K562 (cell line): ENCODE data around the gene THBS2. TPM values are rescaled to one million over a fixed set of nuclear protein-coding genes. Genes with fewer than 3 reads are reported as not detected.

ENCODE experiments used
- ATAC-seq: fragments of 200-7000 bp; cut with Tn5 transposase; 3 replicates; pipeline ENCODE4 v1.9.1; 2020; ENCODE audit warnings: moderate library complexity
- BruUV-seq: library from RNA; stranded (reverse); fragments of 400-500 nt; replicated peaks from 2 replicates; lab custom pipeline; 2021; lab: Mats Ljungman, UMichigan
- CTCF ChIA-PET: fragments of 300-600 bp; formaldehyde crosslinking; extraction: SDS; loops from one replicate; lab custom pipeline; 2021; ENCODE audit warnings: low intra/inter-chr PET ratio; lab: Yijun Ruan, JAX
- POLR2A ChIA-PET: fragments of 300-600, 350-650 bp; sonication (Branson Sonifier 250); formaldehyde crosslinking; extraction: SDS; loops from one replicate; lab custom pipeline; 2021; ENCODE audit warnings: antibody characterized with exemption, inconsistent platforms; lab: Yijun Ruan, JAX
- DNase-seq, 4 experiments: peaks; one replicate each; pipeline versions ENCODE4 v3.0.0 to v3.0.0-alpha.2; 2011 to 2018; ENCODE audit warnings: low spot score in 3 of 4, mixed read lengths in 3 of 4; ENCODE audit errors: extremely low read depth in 1 of 4
- FAIRE-seq: peaks from 2 replicates; lab custom pipeline; 2011; peaks lifted over from hg19 to GRCh38; lab: Jason Lieb, UNC
- H2AFZ ChIP-seq: 2 replicates; pipeline ENCODE4 v1.6.0; 2011; ENCODE audit warnings: low read depth, low read length, control low read depth, inconsistent platforms
- H3K27ac ChIP-seq: fragments of 200-600 bp; 3 replicates; pipeline ENCODE4 v1.8.0; 2011; ENCODE audit warnings: low read depth, mild to moderate bottlenecking, control low read depth, inconsistent platforms, low read length, moderate library complexity, mixed read lengths; ENCODE audit errors: extremely low read depth
- H3K27me3 ChIP-seq, 2 experiments: fragments of 300-600 bp in 1 of 2; 2 replicates in 1 of 2; 3 replicates in 1 of 2; pipeline versions ENCODE4 v1.6.0 to v1.8.0; 2011; ENCODE audit warnings: inconsistent platforms in 2 of 2, low read length in 2 of 2, mild to moderate bottlenecking in 1 of 2, mixed read lengths in 1 of 2, moderate library complexity in 1 of 2; ENCODE audit not compliant: control insufficient read depth in 2 of 2, insufficient read depth in 2 of 2
- H3K36me3 ChIP-seq: fragments of 300-600 bp; 3 replicates; pipeline ENCODE4 v1.8.0; 2011; ENCODE audit warnings: mild to moderate bottlenecking, low read length, inconsistent platforms; ENCODE audit not compliant: control insufficient read depth, insufficient read depth
- H3K4me1 ChIP-seq, 2 experiments: fragments of 200-600 bp in 1 of 2; replicated peaks in 1 of 2; 2 replicates in 1 of 2; 3 replicates in 1 of 2; pipeline versions ENCODE4 v1.5.1 to v1.8.0; 2011; ENCODE audit warnings: inconsistent platforms in 2 of 2, low read length in 2 of 2, mild to moderate bottlenecking in 1 of 2, mixed read lengths in 1 of 2, moderate library complexity in 1 of 2; ENCODE audit not compliant: control insufficient read depth in 2 of 2, insufficient read depth in 2 of 2
- H3K4me2 ChIP-seq: 2 replicates; pipeline ENCODE4 v1.6.1; 2011; ENCODE audit warnings: low read length, control low read depth, inconsistent platforms, mixed read lengths; ENCODE audit not compliant: insufficient read depth
- H3K4me3 ChIP-seq: fragments of 200-600 bp; sonication (generic), shearing (Covaris generic); 2 replicates; pipeline ENCODE4 v1.5.1; 2016; ENCODE audit warnings: control low read depth, inconsistent platforms
- H3K79me2 ChIP-seq: fragments of 200-600 bp; 3 replicates; pipeline ENCODE4 v1.8.0; 2011; ENCODE audit warnings: low read length, inconsistent platforms; ENCODE audit not compliant: control insufficient read depth, insufficient read depth
- H3K9ac ChIP-seq, 2 experiments: 2 replicates each; pipeline versions ENCODE4 v1.6.0 to v1.6.1; 2011; ENCODE audit warnings: low read depth in 2 of 2, low read length in 2 of 2, control low read depth in 1 of 2, inconsistent platforms in 1 of 2, mild to moderate bottlenecking in 1 of 2, mixed read lengths in 1 of 2; ENCODE audit not compliant: insufficient read depth in 1 of 2
- H3K9me1 ChIP-seq: one replicate; pipeline ENCODE4 v1.6.0; 2011; ENCODE audit warnings: inconsistent platforms, mild to moderate bottlenecking, low read length, moderate library complexity; ENCODE audit not compliant: control insufficient read depth, insufficient read depth
- H3K9me3 ChIP-seq: replicated peaks from 2 replicates; pipeline ENCODE4 v1.5.1; 2011; ENCODE audit warnings: low read depth, low read length, inconsistent platforms; ENCODE audit not compliant: control insufficient read depth, insufficient read depth
- H4K20me1 ChIP-seq: replicated peaks from 2 replicates; pipeline ENCODE4 v1.6.1; 2011; ENCODE audit warnings: low read length, inconsistent platforms, mixed read lengths; ENCODE audit not compliant: control insufficient read depth, insufficient read depth
- BCL6 ChIP-seq: fragments of 250-450 bp; sonication (Bioruptor Pico); IDR thresholded peaks from 2 replicates; pipeline ENCODE4 v1.4.0; 2020
- FOXP1 ChIP-seq: sonication (generic); formaldehyde crosslinking; IDR thresholded peaks from 2 replicates; pipeline ENCODE4 v1.8.0; 2022; ENCODE audit warnings: mild to moderate bottlenecking, missing genetic modification reagents
- HDAC2 ChIP-seq: fragments of 450-650 bp; IDR thresholded peaks from 2 replicates; pipeline ENCODE4 v1.6.1; 2016; ENCODE audit warnings: mild to moderate bottlenecking
- MBD1 ChIP-seq: fragments of 250-450 bp; sonication (Bioruptor Pico); IDR thresholded peaks from 2 replicates; pipeline ENCODE4 v1.8.0; 2022; ENCODE audit warnings: inconsistent platforms
- MIER1 ChIP-seq: fragments of 450-650 bp; IDR thresholded peaks from 2 replicates; pipeline ENCODE4 v1.6.1; 2016; ENCODE audit warnings: antibody characterized with exemption, mild to moderate bottlenecking, low read depth
- PURB ChIP-seq: sonication (generic); formaldehyde crosslinking; IDR thresholded peaks from 2 replicates; pipeline ENCODE4 v1.9.0; 2021; ENCODE audit warnings: low read depth, mild to moderate bottlenecking, missing genetic modification reagents
- SUPT5H ChIP-seq: fragments of 450-650 bp; IDR thresholded peaks from 2 replicates; pipeline ENCODE4 v1.6.1; 2016
- ZBTB49 ChIP-seq: sonication (generic); formaldehyde crosslinking; IDR thresholded peaks from 2 replicates; pipeline ENCODE4 v1.8.0; 2022; ENCODE audit warnings: missing genetic modification reagents, mild to moderate bottlenecking, borderline replicate concordance
- ZC3H4 ChIP-seq: sonication (generic); formaldehyde crosslinking; IDR thresholded peaks from 2 replicates; pipeline ENCODE4 v1.9.0; 2021; ENCODE audit warnings: missing genetic modification reagents, borderline replicate concordance
- ZNF717 ChIP-seq: fragments of 250-450 bp; sonication (Bioruptor Pico); IDR thresholded peaks from 2 replicates; pipeline ENCODE4 v1.5.0; 2021
- ZNF778 ChIP-seq: fragments of 450-650 bp; formaldehyde crosslinking; IDR thresholded peaks from 2 replicates; pipeline ENCODE4 v1.4.0; 2020; ENCODE audit warnings: mild to moderate bottlenecking, moderate library complexity
- WGBS: fragments of 100-300 bp; shearing (Covaris generic); methylation state at CpG from one replicate; pipeline ENCODE4 v1.1.6; 2016; ENCODE audit warnings: low coverage, mixed read lengths; ENCODE audit not compliant: insufficient coverage; ENCODE audit errors: missing lambda C conversion rate; 5-methylcytosine and 5-hydroxymethylcytosine counted together
- in situ Hi-C: fragments of 300-500 bp; cut with MboI; formaldehyde crosslinking; loops from 4 replicates; pipeline ENCODE4 v1.15.0; 2018; ENCODE audit warnings: inconsistent platforms, mixed read lengths
- intact Hi-C: fragments of 100-400 bp; cut with micrococcal nuclease; formaldehyde crosslinking; loops from 2 replicates; pipeline ENCODE4 v1.14.2; 2022
- polyA plus RNA-seq, 8 experiments: library from polyadenylated mRNA; depleted of rRNA in 4 of 8; stranded (reverse) in 5 of 8; unstranded in 3 of 8; fragments of >200 nt; fragmentation: Nextera tagmentation in 2 of 8; fragmentation: Illumina TruSeq in 1 of 8; extraction: Ambion mirVana in 2 of 8; extraction: Trizol in 1 of 8; gene quantifications; 2 replicates each; pipeline versions ENCODE4 v1.2.1 to v1.2.3, GENCODE V29; 2011 to 2014; ENCODE audit warnings: inconsistent platforms in 1 of 8, missing spikeins in 1 of 8
- total RNA-seq, 7 experiments: library from RNA; depleted of rRNA in 6 of 7; stranded (reverse); fragments of >200 nt in 6 of 7; fragmentation: Illumina TruSeq in 2 of 7; extraction: Trizol in 2 of 7; gene quantifications; 2 replicates each; pipeline versions ENCODE4 v1.2.1 to v1.2.3, GENCODE V29; 2011 to 2021; ENCODE audit warnings: low replicate concordance in 1 of 7

THBS2 gene
- total and polyA plus RNA-seq, 9 of the 15 experiments (the other 6 are each of a cell fraction or from before 2014, with no cell fraction given): 0.03 to 0.11 (median 0.03) TPM; not detected in 6

GRCh38 chr6:169232507-169232931 lies 21.1 kb downstream of the THBS2 start:
- Histone ChIP-seq H3K9ac (no peak overlapping the region), H3K36me3 (no peaks in the 10 kb centered on the region), H3K4me1 (peaks cover 0 to 8% of the 10 kb centered on the region in 2 experiments; a peak in 1 of 5 replicates), H3K27me3 (peaks cover 12 to 66% of the 10 kb centered on the region in 2 experiments), H2AFZ (no peak overlapping the region), H3K9me1 (no peaks in the 10 kb centered on the region), H3K9me3 (peaks cover 2% of the 10 kb centered on the region), H3K4me3 (no peak overlapping the region), H3K79me2 (no peaks in the 10 kb centered on the region), H4K20me1 (no peaks in the 10 kb centered on the region), H3K4me2 (no peak overlapping the region), H3K27ac (no peak overlapping the region)
- no peak for DNase-seq
- POLR2A ChIA-PET: interaction anchor here (0.6 kb wide), 1 partner anchor 447 kb away, joined by 3 read pairs; no protein-coding TSS in a partner anchor
- FAIRE-seq: no peak
- BruUV-seq: no TSS peak
- intact Hi-C loops: no loop called here
- CTCF ChIA-PET: no interaction called here
- WGBS: 12% methylated on average over 21 of the region's 22 CpGs
- in situ Hi-C loops: no loop called here
- ATAC-seq: no peak
- TF ChIP-seq HDAC2: no peak
- TF ChIP-seq ZNF717 (CRISPR knock-in tag): no peak
- no peak for TF ChIP-seq ZNF778 (CRISPR knock-in tag)
- no peak for TF ChIP-seq FOXP1 (CRISPR knock-in tag)
- TF ChIP-seq MIER1: no peak
- no peak for TF ChIP-seq ZBTB49
- no peak for TF ChIP-seq BCL6 (CRISPR knock-in tag)
- no peak for TF ChIP-seq MBD1
- no peak for TF ChIP-seq PURB (CRISPR knock-in tag)
- TF ChIP-seq ZC3H4 (CRISPR knock-in tag): no peak
- TF ChIP-seq SUPT5H: no peak
